ENCODE data around the gene PHLDA3.

PHLDA3 gene

GRCh38 chr1:201450721-201451291, 18.2 kb downstream of the PHLDA3 start:
- peaks cover 15% of the 10 kb centered on the region for H3K4me1 ChIP-seq (ENCODE audit: control insufficient read depth, insufficient read depth, low read length)
- H3K9me3 ChIP-seq (ENCODE audit: control insufficient read depth, low read length), result no peaks in the 10 kb centered on the region
- H3K36me3 ChIP-seq (ENCODE audit: control insufficient read depth, insufficient read depth, low read length), result no peaks in the 10 kb centered on the region
- H3K27me3 ChIP-seq (ENCODE audit: control insufficient read depth, insufficient read depth, low read length), result no peaks in the 10 kb centered on the region
- no peak overlapping the region for H3K9ac ChIP-seq (ENCODE audit: low read length)
- H3K4me3 ChIP-seq (ENCODE audit: low read length), result no peak overlapping the region

GRCh38 chr1:201448990-201449389, 20.0 kb downstream of the PHLDA3 start:
- no peak overlapping the region for H3K4me3 ChIP-seq (ENCODE audit: low read length)
- H3K36me3 ChIP-seq (ENCODE audit: control insufficient read depth, insufficient read depth, low read length), result no peaks in the 10 kb centered on the region
- H3K4me1 ChIP-seq (ENCODE audit: control insufficient read depth, insufficient read depth, low read length), result peaks cover 15% of the 10 kb centered on the region
- no peaks in the 10 kb centered on the region for H3K9me3 ChIP-seq (ENCODE audit: control insufficient read depth, low read length)
- no peak overlapping the region for H3K9ac ChIP-seq (ENCODE audit: low read length)
- no peaks in the 10 kb centered on the region for H3K27me3 ChIP-seq (ENCODE audit: control insufficient read depth, insufficient read depth, low read length)

GRCh38 chr1:201447903-201448871, 20.8 kb downstream of the PHLDA3 start:
- Histone ChIP-seq H3K4me3 (ENCODE audit: low read length) (no peak overlapping the region), H3K9me3 (ENCODE audit: control insufficient read depth, low read length) (no peaks in the 10 kb centered on the region), H3K36me3 (ENCODE audit: control insufficient read depth, insufficient read depth, low read length) (no peaks in the 10 kb centered on the region), H3K9ac (ENCODE audit: low read length) (no peak overlapping the region), H3K4me1 (ENCODE audit: control insufficient read depth, insufficient read depth, low read length) (peaks cover 15% of the 10 kb centered on the region), H3K27me3 (ENCODE audit: control insufficient read depth, insufficient read depth, low read length) (no peaks in the 10 kb centered on the region)

GRCh38 chr1:201445310-201445709, 23.7 kb downstream of the PHLDA3 start:
- H3K9me3 ChIP-seq (ENCODE audit: control insufficient read depth, low read length), result no peaks in the 10 kb centered on the region
- no peaks in the 10 kb centered on the region for H3K27me3 ChIP-seq (ENCODE audit: control insufficient read depth, insufficient read depth, low read length)
- H3K4me3 ChIP-seq (ENCODE audit: low read length), result no peak overlapping the region
- no peaks in the 10 kb centered on the region for H3K36me3 ChIP-seq (ENCODE audit: control insufficient read depth, insufficient read depth, low read length)
- H3K9ac ChIP-seq (ENCODE audit: low read length), result no peak overlapping the region
- peaks cover 7% of the 10 kb centered on the region for H3K4me1 ChIP-seq (ENCODE audit: control insufficient read depth, insufficient read depth, low read length)

GRCh38 chr1:201444792-201445191, 24.2 kb downstream of the PHLDA3 start:
- H3K9me3 ChIP-seq (ENCODE audit: control insufficient read depth, low read length), result no peaks in the 10 kb centered on the region
- H3K9ac ChIP-seq (ENCODE audit: low read length), result no peak overlapping the region
- H3K36me3 ChIP-seq (ENCODE audit: control insufficient read depth, insufficient read depth, low read length), result no peaks in the 10 kb centered on the region
- H3K4me3 ChIP-seq (ENCODE audit: low read length), result no peak overlapping the region
- no peaks in the 10 kb centered on the region for H3K27me3 ChIP-seq (ENCODE audit: control insufficient read depth, insufficient read depth, low read length)
- peaks cover 7% of the 10 kb centered on the region for H3K4me1 ChIP-seq (ENCODE audit: control insufficient read depth, insufficient read depth, low read length)

- Histone ChIP-seq H3K9me3 (ENCODE audit: control insufficient read depth, low read length) (no peaks in the 10 kb centered on the region), H3K4me3 (ENCODE audit: low read length) (no peak overlapping the region), H3K9ac (ENCODE audit: low read length) (no peak overlapping the region), H3K27me3 (ENCODE audit: control insufficient read depth, insufficient read depth, low read length) (no peaks in the 10 kb centered on the region), H3K4me1 (ENCODE audit: control insufficient read depth, insufficient read depth, low read length) (peaks cover 7% of the 10 kb centered on the region), H3K36me3 (ENCODE audit: control insufficient read depth, insufficient read depth, low read length) (no peaks in the 10 kb centered on the region)
Observed at GRCh38 chr1:201443747-201444146, 25.2 kb downstream of the PHLDA3 start.

GRCh38 chr1:201436969-201437368, 32.0 kb downstream of the PHLDA3 start:
- Histone ChIP-seq H3K4me1 (ENCODE audit: control insufficient read depth, insufficient read depth, low read length) (peaks cover 18% of the 10 kb centered on the region), H3K9me3 (ENCODE audit: control insufficient read depth, low read length) (no peaks in the 10 kb centered on the region), H3K4me3 (ENCODE audit: low read length) (no peak overlapping the region), H3K27me3 (ENCODE audit: control insufficient read depth, insufficient read depth, low read length) (no peaks in the 10 kb centered on the region), H3K9ac (ENCODE audit: low read length) (no peak overlapping the region), H3K36me3 (ENCODE audit: control insufficient read depth, insufficient read depth, low read length) (no peaks in the 10 kb centered on the region)

GRCh38 chr1:201436393-201436792, 32.6 kb downstream of the PHLDA3 start:
- no peak overlapping the region for H3K9ac ChIP-seq (ENCODE audit: low read length)
- H3K27me3 ChIP-seq (ENCODE audit: control insufficient read depth, insufficient read depth, low read length), result no peaks in the 10 kb centered on the region
- peaks cover 18% of the 10 kb centered on the region for H3K4me1 ChIP-seq (ENCODE audit: control insufficient read depth, insufficient read depth, low read length)
- no peaks in the 10 kb centered on the region for H3K9me3 ChIP-seq (ENCODE audit: control insufficient read depth, low read length)
- no peaks in the 10 kb centered on the region for H3K36me3 ChIP-seq (ENCODE audit: control insufficient read depth, insufficient read depth, low read length)
- no peak overlapping the region for H3K4me3 ChIP-seq (ENCODE audit: low read length)

GRCh38 chr1:201434266-201434665, 34.7 kb downstream of the PHLDA3 start:
- Histone ChIP-seq H3K4me1 (ENCODE audit: control insufficient read depth, insufficient read depth, low read length) (peaks cover 18% of the 10 kb centered on the region), H3K9ac (ENCODE audit: low read length) (no peak overlapping the region)

GRCh38 chr1:201433609-201434008, 35.4 kb downstream of the PHLDA3 start:
- Histone ChIP-seq H3K27me3 (ENCODE audit: control insufficient read depth, insufficient read depth, low read length) (no peaks in the 10 kb centered on the region), H3K4me1 (ENCODE audit: control insufficient read depth, insufficient read depth, low read length) (peaks cover 18% of the 10 kb centered on the region), H3K36me3 (ENCODE audit: control insufficient read depth, insufficient read depth, low read length) (no peaks in the 10 kb centered on the region), H3K4me3 (ENCODE audit: low read length) (no peak overlapping the region), H3K9ac (ENCODE audit: low read length) (no peak overlapping the region), H3K9me3 (ENCODE audit: control insufficient read depth, low read length) (no peaks in the 10 kb centered on the region)

More at GRCh38 chr1:201434266-201434665, 34.7 kb downstream of the PHLDA3 start:
- Histone ChIP-seq H3K27me3 (ENCODE audit: control insufficient read depth, insufficient read depth, low read length) (no peaks in the 10 kb centered on the region), H3K9me3 (ENCODE audit: control insufficient read depth, low read length) (no peaks in the 10 kb centered on the region), H3K36me3 (ENCODE audit: control insufficient read depth, insufficient read depth, low read length) (no peaks in the 10 kb centered on the region), H3K4me3 (ENCODE audit: low read length) (no peak overlapping the region)

GRCh38 chr1:201430776-201431175, 38.2 kb downstream of the PHLDA3 start:
- no peaks in the 10 kb centered on the region for H3K9me3 ChIP-seq (ENCODE audit: control insufficient read depth, low read length)
- no peaks in the 10 kb centered on the region for H3K27me3 ChIP-seq (ENCODE audit: control insufficient read depth, insufficient read depth, low read length)
- no peaks in the 10 kb centered on the region for H3K36me3 ChIP-seq (ENCODE audit: control insufficient read depth, insufficient read depth, low read length)
- H3K4me1 ChIP-seq (ENCODE audit: control insufficient read depth, insufficient read depth, low read length), result peaks cover 8% of the 10 kb centered on the region
- no peak overlapping the region for H3K4me3 ChIP-seq (ENCODE audit: low read length)
- no peak overlapping the region for H3K9ac ChIP-seq (ENCODE audit: low read length)

- H3K4me3 ChIP-seq (ENCODE audit: low read length), result no peak overlapping the region
- no peaks in the 10 kb centered on the region for H3K4me1 ChIP-seq (ENCODE audit: control insufficient read depth, insufficient read depth, low read length)
Observed at GRCh38 chr1:201429736-201430501, 39.1 kb downstream of the PHLDA3 start.

More at GRCh38 chr1:201429736-201430501, 39.1 kb downstream of the PHLDA3 start:
- Histone ChIP-seq H3K9me3 (ENCODE audit: control insufficient read depth, low read length) (no peaks in the 10 kb centered on the region), H3K27me3 (ENCODE audit: control insufficient read depth, insufficient read depth, low read length) (no peaks in the 10 kb centered on the region), H3K9ac (ENCODE audit: low read length) (no peak overlapping the region), H3K36me3 (ENCODE audit: control insufficient read depth, insufficient read depth, low read length) (no peaks in the 10 kb centered on the region)
